NT2/D1 (cell line): ENCODE results near the gene IQGAP1.

Source experiments
- SUZ12 ChIP-seq: IDR thresholded peaks from 2 replicates; pipeline ENCODE4 v1.6.1; 2011; ENCODE audit not compliant: insufficient read length, insufficient read depth; ENCODE audit errors: extremely low read depth
- ZNF274 ChIP-seq: IDR thresholded peaks from 2 replicates; pipeline ENCODE4 v1.6.1; 2011; ENCODE audit warnings: mild to moderate bottlenecking, low read depth, low read length

DNA sequence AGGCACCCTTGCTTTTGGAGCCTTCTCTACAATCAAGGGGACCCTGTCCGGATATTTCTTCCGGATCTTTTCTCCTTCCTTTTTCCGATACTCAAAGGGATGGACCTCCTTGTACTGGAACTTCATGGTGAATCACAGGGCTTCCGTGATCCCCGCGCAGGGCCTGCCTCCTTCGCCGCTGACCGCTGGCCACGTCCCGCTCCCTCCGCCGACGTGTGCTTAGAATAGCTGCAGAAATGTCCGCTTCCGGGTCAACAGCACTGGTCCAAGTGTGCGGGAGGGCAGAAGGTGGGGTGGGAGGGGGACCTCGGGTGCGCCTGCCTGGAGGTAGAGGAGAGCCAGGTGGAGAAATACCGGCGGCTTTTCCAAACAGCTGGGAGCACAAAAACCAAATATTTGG is 39.0 kb upstream of the IQGAP1 start:
- no peak for TF ChIP-seq SUZ12
- no peak for TF ChIP-seq ZNF274
